Subcutaneous abdominal adipose tissue (tissue), 5 donors: ENCODE data around the gene HOXC10.

ENCODE experiments used
- H3K27ac ChIP-seq: one replicate; pipeline ENCODE4 v1.7.0; 2013; ENCODE audit warnings: low read depth, mild to moderate bottlenecking, inconsistent platforms, low read length, moderate library complexity
- H3K27me3 ChIP-seq, 5 donors: one replicate each; pipeline ENCODE4 v1.7.0; 2013; ENCODE audit warnings: low read length in 5 of 5, inconsistent platforms in 1 of 5; ENCODE audit not compliant: control insufficient read depth in 5 of 5, insufficient read depth in 4 of 5
- H3K36me3 ChIP-seq, 5 donors: one replicate each; pipeline ENCODE4 v1.7.0; 2013; ENCODE audit warnings: low read length in 5 of 5; ENCODE audit not compliant: control insufficient read depth in 5 of 5, insufficient read depth in 5 of 5
- H3K4me1 ChIP-seq, 5 donors: one replicate each; pipeline ENCODE4 v1.7.0; 2013; ENCODE audit warnings: low read length in 5 of 5, mild to moderate bottlenecking in 3 of 5, moderate library complexity in 1 of 5; ENCODE audit not compliant: control insufficient read depth in 5 of 5, insufficient read depth in 5 of 5
- H3K4me3 ChIP-seq, 5 donors: one replicate each; pipeline ENCODE4 v1.7.0; 2013; ENCODE audit warnings: low read length in 5 of 5, low read depth in 1 of 5
- H3K9ac ChIP-seq, 5 donors: one replicate each; pipeline ENCODE4 v1.7.0; 2013; ENCODE audit warnings: low read length in 5 of 5, mild to moderate bottlenecking in 4 of 5, moderate library complexity in 3 of 5
- H3K9me3 ChIP-seq, 5 donors: one replicate each; pipeline ENCODE4 v1.7.0; 2013; ENCODE audit warnings: low read length in 5 of 5; ENCODE audit not compliant: control insufficient read depth in 5 of 5
- donor health status: healthy.
- donor health status: healthy.
- donor health status: healthy.
- donor health status: healthy.
- donor health status: healthy.

HOXC10 gene

DNA sequence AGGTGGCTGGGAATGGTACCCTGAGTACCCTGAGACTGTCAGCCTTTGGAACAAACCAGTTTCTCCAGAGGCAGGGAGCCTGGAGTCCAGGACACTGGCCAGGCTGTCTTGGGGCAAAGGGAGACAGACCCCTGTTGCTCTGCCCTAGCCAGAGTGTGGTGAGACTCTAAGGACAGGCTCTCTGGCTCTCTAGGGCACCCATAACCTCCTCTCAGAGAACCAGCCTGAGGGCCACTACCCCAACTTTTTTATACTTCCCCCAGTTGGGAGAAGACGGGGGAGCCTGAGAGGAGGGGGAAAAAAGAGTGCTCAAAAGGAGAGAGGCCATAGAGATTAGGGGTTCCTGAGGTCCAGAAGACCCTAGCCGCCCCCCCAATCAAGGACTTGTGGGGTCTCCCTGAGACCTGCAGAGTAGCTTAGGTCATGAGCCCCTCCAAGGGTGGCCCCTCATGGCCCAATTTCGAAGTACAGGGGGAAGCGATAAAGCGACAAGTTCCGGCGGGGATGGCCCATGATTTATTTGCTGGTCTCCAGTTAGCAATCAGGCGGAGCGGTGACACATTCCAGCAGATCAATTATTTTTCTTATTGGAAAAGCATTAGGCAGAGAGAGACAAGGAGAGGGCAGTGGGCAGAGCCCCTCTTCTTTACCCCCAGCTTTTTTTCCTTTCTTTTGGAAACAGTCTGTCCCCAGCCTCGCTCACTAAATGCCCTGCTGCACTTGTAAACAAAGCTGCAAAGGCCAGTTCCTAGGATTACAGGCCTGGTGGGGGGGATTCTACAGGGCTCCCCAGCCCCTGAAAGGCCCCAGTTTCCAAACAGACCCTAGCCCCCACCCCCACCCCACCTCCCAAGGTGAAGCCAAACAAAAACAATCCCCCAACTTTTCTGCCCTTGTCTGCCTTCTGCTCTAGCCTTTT lies 25.4 kb downstream of the HOXC10 start:
- Histone ChIP-seq H3K27ac (peak overlapping the region; percentile 87), H3K27me3 (peaks cover 2 to 37% (median 6%) of the 10 kb centered on the region in 5 donors), H3K4me3 (peak overlapping the region; percentile 50 to 76 (median 68)), H3K36me3 (no peaks in the 10 kb centered on the region), H3K9ac (peak overlapping the region in 4 of 5 donors; percentile 39 to 81 (median 69)), H3K4me1 (peaks cover 1 to 82% (median 72%) of the 10 kb centered on the region in 5 donors), H3K9me3 (no peaks in the 10 kb centered on the region)

DNA sequence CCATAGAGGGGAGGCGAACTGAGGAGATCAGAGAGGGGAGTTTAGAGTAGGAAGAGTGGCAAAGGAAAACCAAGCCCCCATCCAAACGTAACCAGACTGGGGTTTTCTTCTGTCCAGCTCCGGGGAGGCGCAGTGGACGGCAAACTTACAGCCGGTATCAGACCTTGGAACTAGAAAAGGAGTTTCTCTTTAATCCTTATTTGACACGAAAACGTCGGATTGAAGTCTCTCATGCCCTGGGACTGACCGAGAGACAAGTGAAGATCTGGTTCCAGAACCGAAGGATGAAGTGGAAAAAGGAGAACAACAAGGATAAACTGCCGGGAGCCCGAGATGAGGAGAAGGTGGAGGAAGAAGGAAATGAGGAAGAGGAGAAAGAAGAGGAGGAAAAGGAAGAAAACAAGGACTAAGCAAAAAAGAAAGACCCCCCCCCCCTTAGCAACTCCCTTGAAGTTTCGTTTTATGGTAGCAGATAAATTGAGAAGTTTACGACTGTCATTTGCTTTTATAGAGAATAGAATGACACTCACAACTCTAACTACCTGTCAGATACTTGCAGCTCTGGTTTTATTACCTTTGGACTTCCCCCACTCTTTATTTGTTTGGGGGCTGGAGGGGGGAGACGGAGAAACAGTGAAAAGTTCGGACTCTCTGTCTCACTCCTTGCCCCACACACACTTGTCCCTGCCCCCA lies 26.2 kb downstream of the HOXC10 start:
- Histone ChIP-seq H3K36me3 (no peaks in the 10 kb centered on the region), H3K9me3 (no peaks in the 10 kb centered on the region), H3K4me1 (peaks cover 1 to 76% (median 67%) of the 10 kb centered on the region in 5 donors), H3K4me3 (peak overlapping the region; percentile 50 to 76 (median 68)), H3K27me3 (peaks cover 2 to 34% (median 8%) of the 10 kb centered on the region in 5 donors), H3K9ac (peak overlapping the region in 3 of 5 donors; percentile 57 to 81 (median 81)), H3K27ac (peak overlapping the region; percentile 87)

GRCh38 chr12:54011665-54012532 lies 27.0 kb downstream of the HOXC10 start:
- H3K4me1 ChIP-seq, result peaks cover 1 to 71% (median 62%) of the 10 kb centered on the region in 5 donors
- peak overlapping the region; percentile 87 for H3K27ac ChIP-seq
- no peaks in the 10 kb centered on the region for H3K9me3 ChIP-seq
- peak overlapping the region in 2 of 5 donors; percentile 57 to 81 for H3K9ac ChIP-seq
- peaks cover 2 to 35% (median 8%) of the 10 kb centered on the region in 5 donors for H3K27me3 ChIP-seq
- peak overlapping the region; percentile 50 to 76 (median 68) for H3K4me3 ChIP-seq
- H3K36me3 ChIP-seq, result no peaks in the 10 kb centered on the region

DNA sequence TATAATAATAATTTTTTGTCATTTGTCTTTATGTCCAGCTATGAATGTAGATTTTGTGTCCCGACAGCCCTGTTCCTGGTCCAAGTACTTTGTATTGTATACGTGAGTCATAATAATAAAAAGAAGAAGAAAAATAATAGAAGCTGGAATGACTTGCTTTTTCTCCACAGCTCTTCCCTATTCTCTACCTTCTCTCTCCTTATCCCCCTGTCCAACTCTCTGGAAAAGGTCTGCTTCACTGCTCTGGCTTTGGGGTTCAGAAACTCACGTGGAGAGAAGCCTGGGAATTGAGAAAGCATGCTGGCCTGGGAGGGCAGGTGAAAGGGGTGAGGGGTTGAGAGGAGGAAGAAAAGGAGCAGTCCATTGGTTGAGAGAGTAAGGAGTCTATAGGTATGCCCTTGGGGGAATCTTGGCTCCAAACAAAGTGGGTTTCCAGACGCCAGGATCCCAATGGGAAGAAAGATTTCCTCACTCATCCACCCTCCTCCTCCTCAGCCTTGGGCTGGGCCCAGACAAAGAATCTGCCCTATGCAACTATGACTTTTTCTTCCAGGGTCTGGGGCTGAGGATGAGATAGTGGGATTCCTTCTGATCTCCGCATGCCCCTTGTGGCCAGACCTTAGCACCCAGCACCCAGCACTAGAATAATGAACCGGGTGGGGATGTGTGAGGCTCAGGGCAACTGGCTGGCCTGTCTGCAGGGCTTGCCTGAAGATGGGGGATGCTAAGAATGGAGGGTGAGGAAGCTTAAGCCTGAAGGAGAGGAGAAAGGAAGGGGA lies 27.9 kb downstream of the HOXC10 start:
- Histone ChIP-seq H3K27me3 (peaks cover 2 to 33% (median 5%) of the 10 kb centered on the region in 5 donors), H3K36me3 (no peaks in the 10 kb centered on the region), H3K27ac (peak overlapping the region; percentile 94), H3K9ac (peak overlapping the region in 1 of 5 donors; percentile 25), H3K9me3 (no peaks in the 10 kb centered on the region), H3K4me1 (peaks cover 1 to 69% (median 57%) of the 10 kb centered on the region in 5 donors), H3K4me3 (peak overlapping the region in 1 of 5 donors; percentile 16)

- peak overlapping the region; percentile 52 to 71 (median 65) for H3K4me3 ChIP-seq
- H3K9me3 ChIP-seq, result no peaks in the 10 kb centered on the region
- peak overlapping the region in 3 of 5 donors; percentile 63 to 73 (median 66) for H3K9ac ChIP-seq
- peaks cover 1 to 71% (median 61%) of the 10 kb centered on the region in 5 donors for H3K4me1 ChIP-seq
- H3K27me3 ChIP-seq, result peaks cover 0 to 32% (median 5%) of the 10 kb centered on the region in 5 donors
- H3K36me3 ChIP-seq, result no peaks in the 10 kb centered on the region
- peak overlapping the region; percentile 94 for H3K27ac ChIP-seq
These were observed 29.6 kb downstream of the HOXC10 start for GRCh38 chr12:54014377-54015017.

DNA sequence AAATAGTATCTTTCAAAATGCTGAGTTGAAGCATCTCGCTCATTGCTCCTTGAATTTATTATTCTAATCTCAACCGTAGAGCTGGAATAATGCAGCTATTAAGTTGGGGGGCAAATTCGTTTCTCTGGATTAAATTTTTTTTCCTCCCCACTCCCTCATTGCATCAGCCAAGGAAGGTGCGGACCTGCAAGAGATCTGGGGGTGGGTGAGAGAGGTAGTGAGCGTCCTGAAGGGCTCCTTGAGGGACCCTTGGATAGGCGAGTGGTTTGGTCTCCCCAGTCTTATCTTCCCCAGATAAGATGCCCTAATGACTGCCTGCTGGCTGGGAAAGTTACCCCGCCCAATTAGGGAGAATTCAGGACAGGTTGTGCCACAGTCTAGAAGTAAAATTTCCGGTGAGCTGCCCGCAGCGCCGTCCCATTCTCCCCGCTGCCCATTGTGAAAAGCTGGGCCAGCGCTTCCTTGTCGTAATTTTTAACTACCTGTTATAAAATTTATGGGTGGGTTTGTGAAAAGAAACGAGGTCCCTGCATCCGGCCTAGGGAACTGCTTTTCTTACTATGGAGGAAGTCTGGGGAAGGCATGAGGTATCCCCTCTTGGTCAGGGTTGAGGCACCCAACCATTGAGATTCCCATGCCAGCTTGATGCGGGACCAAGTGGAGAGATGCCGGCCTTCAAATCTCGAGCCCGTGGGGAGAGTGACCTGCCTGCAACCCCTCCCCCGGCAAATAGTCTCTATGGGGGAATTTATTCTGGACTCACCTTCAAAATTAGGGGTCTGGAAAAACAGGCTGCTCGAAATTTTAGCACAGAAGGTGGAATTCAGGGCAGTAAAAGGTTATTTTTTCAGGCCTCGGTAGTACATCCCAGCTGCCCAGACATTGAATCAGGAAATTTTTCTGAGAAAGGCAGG lies 30.3 kb downstream of the HOXC10 start:
- Histone ChIP-seq H3K9ac (no peak overlapping the region), H3K27ac (peak overlapping the region; percentile 94), H3K9me3 (no peaks in the 10 kb centered on the region), H3K4me1 (peaks cover 3 to 71% (median 63%) of the 10 kb centered on the region in 5 donors), H3K27me3 (peaks cover 0 to 39% (median 5%) of the 10 kb centered on the region in 5 donors), H3K36me3 (no peaks in the 10 kb centered on the region), H3K4me3 (peak overlapping the region in 3 of 5 donors; percentile 35 to 66 (median 65))

DNA sequence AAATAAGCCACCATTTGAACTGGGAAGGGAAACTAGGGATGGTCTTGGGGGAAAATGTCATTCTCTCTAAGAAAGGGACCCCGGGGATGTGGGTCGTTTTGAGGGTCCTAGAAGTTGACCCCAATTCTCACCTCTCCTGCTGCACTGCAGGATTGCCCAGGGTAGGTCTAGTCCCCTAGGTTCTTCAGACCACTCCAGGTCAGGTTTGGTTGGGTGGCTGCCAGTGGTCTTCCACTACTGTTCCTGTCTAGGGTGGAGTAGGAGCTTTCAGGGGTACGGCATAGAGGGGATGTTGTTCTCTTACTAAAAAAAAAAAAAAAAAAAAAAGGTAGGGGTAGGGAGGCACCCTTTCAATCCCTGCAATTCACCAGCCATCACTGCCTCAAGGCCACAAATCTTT lies 31.1 kb downstream of the HOXC10 start:
- Histone ChIP-seq H3K27me3 (peaks cover 0 to 39% (median 5%) of the 10 kb centered on the region in 5 donors), H3K4me3 (peak overlapping the region in 4 of 5 donors; percentile 24 to 76 (median 48)), H3K27ac (peak overlapping the region; percentile 46), H3K4me1 (peaks cover 5 to 72% (median 64%) of the 10 kb centered on the region in 5 donors), H3K9me3 (no peaks in the 10 kb centered on the region), H3K9ac (peak overlapping the region in 1 of 5 donors; percentile 25), H3K36me3 (no peaks in the 10 kb centered on the region)

GRCh38 chr12:54016478-54016964 lies 31.6 kb downstream of the HOXC10 start:
- peak overlapping the region; percentile 65 to 86 (median 76) for H3K4me3 ChIP-seq
- H3K27ac ChIP-seq, result peak overlapping the region; percentile 96
- peak overlapping the region in 2 of 5 donors; percentile 25 to 85 for H3K9ac ChIP-seq

More at GRCh38 chr12:54016478-54016964, 31.6 kb downstream of the HOXC10 start:
- peaks cover 0 to 41% (median 9%) of the 10 kb centered on the region in 5 donors for H3K27me3 ChIP-seq
- no peaks in the 10 kb centered on the region for H3K36me3 ChIP-seq
- H3K4me1 ChIP-seq, result peaks cover 5 to 72% (median 64%) of the 10 kb centered on the region in 5 donors
- no peaks in the 10 kb centered on the region for H3K9me3 ChIP-seq
